Measurements from ENCODE around the gene MBLAC2.

The MBLAC2 gene

GRCh38 chr5:90424245-90424644 is 50.3 kb downstream of the MBLAC2 start:
- TF ChIP-seq CTCF (IDR thresholded peaks at IDR 0.05) = no peak
- H3K4me3 ChIP-seq = no peak overlapping the region
- intact Hi-C loops (cut with DNase I; ENCODE audit: low total_unique reads) = no loop called here
- DNase-seq = no peak
- H3K27ac ChIP-seq = no peak overlapping the region
- H3K4me1 ChIP-seq = no peaks in the 10 kb centered on the region
- H3K27me3 ChIP-seq = no peaks in the 10 kb centered on the region
- no peaks in the 10 kb centered on the region for H3K36me3 ChIP-seq
- H3K9me3 ChIP-seq = no peaks in the 10 kb centered on the region

- Histone ChIP-seq H3K4me1 (no peaks in the 10 kb centered on the region), H3K27me3 (no peaks in the 10 kb centered on the region), H3K36me3 (no peaks in the 10 kb centered on the region), H3K27ac (no peak overlapping the region), H3K4me3 (no peak overlapping the region), H3K9me3 (no peaks in the 10 kb centered on the region)
- TF ChIP-seq CTCF (IDR thresholded peaks at IDR 0.05) = no peak
- intact Hi-C loops (cut with DNase I; ENCODE audit: low total_unique reads) = no loop called here
- DNase-seq = no peak
Observed at GRCh38 chr5:90421136-90421535, 53.4 kb downstream of the MBLAC2 start.

GRCh38 chr5:90418214-90418613 is 56.4 kb downstream of the MBLAC2 start:
- intact Hi-C loops (cut with DNase I; ENCODE audit: low total_unique reads) = no loop called here
- no peak for TF ChIP-seq CTCF (IDR thresholded peaks at IDR 0.05)
- Histone ChIP-seq H3K4me1 (no peaks in the 10 kb centered on the region), H3K36me3 (no peaks in the 10 kb centered on the region), H3K27me3 (no peaks in the 10 kb centered on the region), H3K27ac (no peak overlapping the region), H3K4me3 (no peak overlapping the region), H3K9me3 (no peaks in the 10 kb centered on the region)
- no peak for DNase-seq

- peaks cover 0 to 11% (median 5%) of the 10 kb centered on the region in 4 donors for H3K4me1 ChIP-seq
- DNase-seq = no peak
- intact Hi-C loops (cut with DNase I; ENCODE audit: low total_unique reads) = no loop called here
- peak overlapping the region; percentile 85 for H3K4me3 ChIP-seq
- peak overlapping the region; percentile 94 to 96 for H3K27ac ChIP-seq
- H3K27me3 ChIP-seq = no peaks in the 10 kb centered on the region
- TF ChIP-seq CTCF (IDR thresholded peaks at IDR 0.05) = no peak
- no peaks in the 10 kb centered on the region for H3K36me3 ChIP-seq
- no peaks in the 10 kb centered on the region for H3K9me3 ChIP-seq
Observed at GRCh38 chr5:90410178-90410762, 64.3 kb downstream of the MBLAC2 start.

- intact Hi-C loops (cut with DNase I; ENCODE audit: low total_unique reads) = no loop called here
- Histone ChIP-seq H3K4me1 (peaks cover 0 to 11% (median 5%) of the 10 kb centered on the region in 4 donors), H3K36me3 (no peaks in the 10 kb centered on the region), H3K27ac (peak within 1 kb of the TSS; percentile 94 to 96), H3K9me3 (no peaks in the 10 kb centered on the region), H3K4me3 (peak within 1 kb of the TSS; percentile 85), H3K27me3 (no peaks in the 10 kb centered on the region)
- no peak for TF ChIP-seq CTCF (IDR thresholded peaks at IDR 0.05)
- DNase-seq = peak; percentile 94 to 97
Observed at GRCh38 chr5:90409318-90410177, 65.0 kb downstream of the MBLAC2 start, which contains the start of gene CETN3. Gene CETN3, minus strand, starts transcription at chr5:90409756. Its CDS starts 95 bp downstream, at chr5:90409661.
